Suprapubic skin (tissue), 4 donors: ENCODE data around the gene KRTAP6-3. TPM values are rescaled to one million over a fixed set of nuclear protein-coding genes. Genes with fewer than 3 reads are reported as not detected.

Source experiments
- DNase-seq, 2 donors: peaks; one replicate each; pipeline ENCODE4 v3.0.0-alpha.2; 2019; ENCODE audit warnings: low spot score in 2 of 2
- H3K27ac ChIP-seq: fragments of 200-600 bp; sonication (generic); one replicate; pipeline ENCODE4 v1.5.1; 2019
- H3K27me3 ChIP-seq: fragments of 200-600 bp; sonication (generic); one replicate; pipeline ENCODE4 v1.5.1; 2019
- H3K36me3 ChIP-seq: fragments of 200-600 bp; sonication (generic); one replicate; pipeline ENCODE4 v1.5.1; 2019
- H3K4me1 ChIP-seq: fragments of 200-600 bp; sonication (generic); one replicate; pipeline ENCODE4 v1.5.1; 2019
- H3K4me3 ChIP-seq: fragments of 200-600 bp; sonication (generic); one replicate; pipeline ENCODE4 v1.5.1; 2019; ENCODE audit warnings: mild to moderate bottlenecking
- H3K9me3 ChIP-seq: fragments of 200-600 bp; sonication (generic); one replicate; pipeline ENCODE4 v1.5.1; 2019
- CTCF ChIP-seq, 2 donors: fragments of 200-600 bp in 1 of 2; fragments of 450-650 bp in 1 of 2; sonication (generic) in 1 of 2; IDR thresholded peaks; one replicate each; pipeline ENCODE4 v1.5.1; 2016 to 2019; ENCODE audit warnings: antibody characterized with exemption in 2 of 2, mild to moderate bottlenecking in 1 of 2, moderate library complexity in 1 of 2
- EP300 ChIP-seq: sonication (generic); formaldehyde crosslinking; IDR thresholded peaks from one replicate; pipeline ENCODE4 v1.6.1; 2017; ENCODE audit warnings: antibody characterized with exemption
- POLR2A ChIP-seq, 2 donors: fragments of 450-650 bp; IDR thresholded peaks; one replicate each; pipeline ENCODE4 v1.6.1; 2017; ENCODE audit warnings: antibody characterized with exemption in 2 of 2, mild to moderate bottlenecking in 2 of 2, moderate library complexity in 2 of 2
- POLR2AphosphoS5 ChIP-seq, 3 donors: sonication (generic); formaldehyde crosslinking; IDR thresholded peaks; one replicate each; pipeline ENCODE4 v1.6.1; 2017; ENCODE audit warnings: antibody characterized with exemption in 3 of 3
- WGBS: methylation state at CpG from one replicate; pipeline ENCODE4 v1.1.5; 2018; 5-methylcytosine and 5-hydroxymethylcytosine counted together
- total RNA-seq, 4 donors: library from RNA; depleted of rRNA; stranded (reverse); fragments of >200 nt; gene quantifications; one replicate each; pipeline ENCODE4 v1.1.0, GENCODE V29; 2016

KRTAP6-3 gene
- total RNA-seq, 4 donors from 2014 or later: not detected

DNA sequence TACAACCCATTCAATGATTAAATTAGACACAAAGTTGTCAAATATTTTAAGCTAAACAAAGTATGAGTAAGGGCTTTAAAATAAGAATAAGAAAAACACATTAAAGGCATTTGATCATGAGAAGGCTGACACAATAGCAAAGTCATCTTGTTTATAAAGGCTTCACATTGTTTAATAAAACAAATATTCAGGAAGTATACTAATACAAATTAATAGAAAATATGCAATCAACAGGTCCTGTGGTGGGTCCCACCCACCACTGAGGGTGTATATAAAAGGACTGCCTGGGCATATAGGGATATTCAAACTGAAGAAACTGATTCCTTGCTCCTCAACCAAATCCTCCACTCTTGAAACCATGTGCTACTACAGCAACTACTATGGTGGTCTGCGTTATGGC lies 42.7 kb downstream of the KRTAP6-3 start, which contains the start of gene KRTAP20-2:
Gene KRTAP20-2 (plus strand): TSS at position 301 of the 400 bp plus-strand sequence. CDS start 58 bp downstream, at position 359.
- 93% methylated on average over 1 of the region's 1 CpG for WGBS

GRCh38 chr21:30638686-30639085 lies 46.4 kb downstream of the KRTAP6-3 start:
- DNase-seq: no peak
- Histone ChIP-seq H3K27me3 (no peaks in the 10 kb centered on the region), H3K27ac (no peak overlapping the region), H3K4me3 (no peak overlapping the region), H3K9me3 (no peaks in the 10 kb centered on the region), H3K36me3 (no peaks in the 10 kb centered on the region), H3K4me1 (no peaks in the 10 kb centered on the region)
- TF ChIP-seq CTCF (IDR thresholded peaks at IDR 0.05) (no peak), EP300 (no peak), POLR2AphosphoS5 (IDR thresholded peaks at IDR 0.05) (no peak), POLR2A (IDR thresholded peaks at IDR 0.05) (no peak)
- WGBS: 83% methylated on average over 3 of the region's 3 CpGs

More for the DNA sequence above, 42.7 kb downstream of the KRTAP6-3 start, which contains the start of gene KRTAP20-2:
- no peak within 1 kb of the TSS for H3K27ac ChIP-seq
- H3K36me3 ChIP-seq: no peaks in the 10 kb centered on the region
- H3K9me3 ChIP-seq: no peaks in the 10 kb centered on the region
- no peak within 1 kb of the TSS for H3K4me3 ChIP-seq
- no peaks in the 10 kb centered on the region for H3K4me1 ChIP-seq
- TF ChIP-seq POLR2A (IDR thresholded peaks at IDR 0.05) (no peak), EP300 (no peak), CTCF (IDR thresholded peaks at IDR 0.05) (no peak), POLR2AphosphoS5 (IDR thresholded peaks at IDR 0.05) (no peak)
- no peak for DNase-seq
- no peaks in the 10 kb centered on the region for H3K27me3 ChIP-seq

- H3K27me3 ChIP-seq: no peaks in the 10 kb centered on the region
- H3K9me3 ChIP-seq: no peaks in the 10 kb centered on the region
- 84% methylated on average over 2 of the region's 2 CpGs for WGBS
- no peak for TF ChIP-seq POLR2A (IDR thresholded peaks at IDR 0.05)
- TF ChIP-seq EP300: no peak
- no peak for TF ChIP-seq CTCF (IDR thresholded peaks at IDR 0.05)
- TF ChIP-seq POLR2AphosphoS5 (IDR thresholded peaks at IDR 0.05): no peak
- DNase-seq: no peak
- H3K4me3 ChIP-seq: no peak within 1 kb of the TSS
- H3K36me3 ChIP-seq: no peaks in the 10 kb centered on the region
- no peak within 1 kb of the TSS for H3K27ac ChIP-seq
- H3K4me1 ChIP-seq: no peaks in the 10 kb centered on the region
These were observed 50.3 kb downstream of the KRTAP6-3 start, which contains the start of gene KRTAP20-3 for GRCh38 chr21:30642564-30642963. KRTAP20-3 (plus strand) TSS chr21:30642864.

Other genes with a start within 250 kb of the KRTAP6-3 start
- gene KRTAP23-1, start 243.8 kb upstream of the KRTAP6-3 start, total RNA-seq: not detected
- gene KRTAP13-2, start 220.2 kb upstream of the KRTAP6-3 start, total RNA-seq: 10 to 100 TPM in 1 of 4 donors, not detected in 3; 10.7 TPM
- 1 to 10 TPM in 1 of 4 donors, not detected in 3; 9.5 TPM for gene KRTAP13-1, start 196.4 kb upstream of the KRTAP6-3 start, total RNA-seq
- gene KRTAP13-3, start 166.5 kb upstream of the KRTAP6-3 start, total RNA-seq: not detected
- gene KRTAP13-4, start 162.2 kb upstream of the KRTAP6-3 start, total RNA-seq: not detected
- not detected for gene KRTAP15-1, start 152.2 kb upstream of the KRTAP6-3 start, total RNA-seq
- 10 to 100 TPM in 1 of 4 donors, 1 to 10 TPM in 2, not detected in 1; 6.8 to 29.7 (median 8.7) TPM for gene KRTAP19-1, start 112.1 kb upstream of the KRTAP6-3 start, total RNA-seq
- not detected for gene KRTAP19-2, start 105.0 kb upstream of the KRTAP6-3 start, total RNA-seq
- 10 to 100 TPM in 1 of 4 donors, not detected in 3; 41.5 TPM for gene KRTAP19-3, start 100.4 kb upstream of the KRTAP6-3 start, total RNA-seq
- gene KRTAP19-4, start 95.3 kb upstream of the KRTAP6-3 start, total RNA-seq: not detected
- 100 to 1,000 TPM in 1 of 4 donors, 10 to 100 TPM in 1, not detected in 2; 20.8 to 130 TPM for gene KRTAP19-5, start 90.3 kb upstream of the KRTAP6-3 start, total RNA-seq
- gene KRTAP19-6, start 50.6 kb upstream of the KRTAP6-3 start, total RNA-seq: not detected
- gene KRTAP19-7, start 31.1 kb upstream of the KRTAP6-3 start, total RNA-seq: 1 to 10 TPM in 1 of 4 donors, not detected in 3; 7.2 TPM
- gene KRTAP22-2, start 2.0 kb upstream of the KRTAP6-3 start, total RNA-seq: not detected
- gene KRTAP6-2, start 6.5 kb downstream of the KRTAP6-3 start, total RNA-seq: not detected
- gene KRTAP22-1, start 8.6 kb downstream of the KRTAP6-3 start, total RNA-seq: not detected
- gene KRTAP6-1, start 21.5 kb downstream of the KRTAP6-3 start, total RNA-seq: 10 to 100 TPM in 1 of 4 donors, not detected in 3; 16.0 TPM
- not detected for gene KRTAP20-1, start 24.0 kb downstream of the KRTAP6-3 start, total RNA-seq
- not detected for gene KRTAP20-4, start 28.2 kb downstream of the KRTAP6-3 start, total RNA-seq
- 1 to 10 TPM in 2 of 4 donors, not detected in 2; 5.9 to 8.6 TPM for gene KRTAP20-2, start 42.8 kb downstream of the KRTAP6-3 start, total RNA-seq
- gene KRTAP20-3, start 50.4 kb downstream of the KRTAP6-3 start, total RNA-seq: not detected
- gene KRTAP21-3, start 126.3 kb downstream of the KRTAP6-3 start, total RNA-seq: not detected
- not detected for gene KRTAP21-2, start 154.8 kb downstream of the KRTAP6-3 start, total RNA-seq
- gene KRTAP21-1, start 163.0 kb downstream of the KRTAP6-3 start, total RNA-seq: not detected
- gene KRTAP8-1, start 220.8 kb downstream of the KRTAP6-3 start, total RNA-seq: 10 to 100 TPM in 2 of 4 donors, 1 to 10 TPM in 1, not detected in 1; 6.9 to 27.0 (median 15.7) TPM
- 10 to 100 TPM in 1 of 4 donors, 1 to 10 TPM in 1, not detected in 2; 9.4 to 57.8 TPM for gene KRTAP7-1, start 237.3 kb downstream of the KRTAP6-3 start, total RNA-seq